Erythroblast (primary cell): ENCODE results near the gene CACNA1B.

Experiments
- GATA1 ChIP-seq: IDR thresholded peaks from 2 replicates; pipeline ENCODE4 v1.6.1; 2011; ENCODE audit warnings: low read depth, mild to moderate bottlenecking, control low read depth, low read length, moderate library complexity
- POLR2A ChIP-seq: IDR thresholded peaks from 2 replicates; pipeline ENCODE4 v1.6.1; 2011; ENCODE audit warnings: mild to moderate bottlenecking, low read length

- no peak for TF ChIP-seq POLR2A
- no peak for TF ChIP-seq GATA1
Measured at GRCh38 chr9:138060365-138060764, 182.8 kb downstream of the CACNA1B start.
